NCI-H774 (cell line): ENCODE data around the gene PCED1A.

Experiments
- DNase-seq: peaks from one replicate; lab custom pipeline; 2025; lab: John Stamatoyannopoulos, UW

PCED1A gene

GRCh38 chr20:2804041-2804828, 36.2 kb downstream of the PCED1A start:
- no peak for DNase-seq

GRCh38 chr20:2801286-2801728, 39.1 kb downstream of the PCED1A start:
- DNase-seq: no peak

GRCh38 chr20:2800521-2801285, 39.8 kb downstream of the PCED1A start, which contains the start of gene CPXM1:
Gene CPXM1, minus strand, starts transcription at chr20:2800627. Its CDS starts 55 bp downstream, at chr20:2800572.
- no peak for DNase-seq

DNA sequence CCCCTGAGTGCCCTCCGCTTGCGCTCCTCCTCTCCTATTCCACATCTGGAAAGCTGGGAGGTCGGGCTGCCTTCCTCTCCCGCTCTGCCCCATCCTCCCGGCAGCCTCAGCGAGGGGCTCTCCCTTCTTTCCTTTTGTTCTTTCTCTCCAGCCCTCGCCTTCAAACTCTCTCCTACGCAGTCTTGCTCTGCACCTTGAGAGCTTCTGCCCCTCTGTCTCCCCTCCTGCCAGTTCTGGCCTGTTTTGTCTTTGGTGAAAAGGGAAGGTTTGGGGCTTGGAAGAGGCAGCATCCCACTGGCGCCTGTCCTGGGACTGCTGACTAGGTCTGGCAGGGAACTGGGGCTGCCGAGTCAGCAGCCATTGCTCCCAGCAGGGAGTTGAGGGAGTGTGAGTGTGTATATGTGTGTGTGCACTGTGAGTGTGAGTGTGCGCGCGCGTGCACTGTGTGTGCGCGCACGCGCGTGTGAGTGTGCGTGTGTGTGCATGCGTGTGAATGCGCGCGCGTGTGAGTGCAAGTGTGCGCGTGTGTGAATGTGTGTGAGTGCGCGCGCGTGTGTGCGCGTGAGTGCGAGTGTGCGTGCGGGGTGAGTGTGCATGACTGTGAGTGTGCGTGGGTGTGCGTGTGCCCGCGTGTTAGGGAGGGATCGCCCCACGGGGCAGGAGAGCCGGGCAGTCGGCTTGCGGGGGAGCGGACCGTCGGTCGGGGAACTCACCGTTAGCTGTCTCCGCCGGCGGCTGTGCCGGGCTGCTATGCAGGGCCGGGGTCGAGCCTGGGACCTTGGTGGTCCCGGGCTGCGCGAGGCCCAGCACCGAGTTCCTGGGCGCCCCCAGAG, 40.6 kb downstream of the PCED1A start:
- no peak for DNase-seq

DNA sequence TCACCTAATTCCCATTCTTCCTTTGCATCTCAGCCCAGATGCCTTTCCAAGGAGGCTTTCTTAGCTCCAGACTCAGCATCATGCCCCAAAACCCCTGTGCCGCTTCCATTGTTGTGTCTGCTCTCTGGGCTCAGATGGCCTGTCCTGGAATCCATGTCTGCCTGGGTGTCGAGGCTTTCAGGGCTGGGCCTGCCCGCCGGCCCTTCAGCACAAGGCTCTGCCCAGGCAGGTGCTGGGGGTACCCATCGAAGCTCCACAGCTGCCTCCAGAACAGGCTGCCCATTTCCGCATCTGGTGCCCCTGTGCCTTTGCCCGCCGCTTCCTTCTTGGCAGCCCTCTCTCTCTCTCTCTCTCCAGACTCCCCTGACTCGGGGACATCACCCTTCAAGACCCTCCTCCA, 41.2 kb downstream of the PCED1A start:
- no peak for DNase-seq

DNA sequence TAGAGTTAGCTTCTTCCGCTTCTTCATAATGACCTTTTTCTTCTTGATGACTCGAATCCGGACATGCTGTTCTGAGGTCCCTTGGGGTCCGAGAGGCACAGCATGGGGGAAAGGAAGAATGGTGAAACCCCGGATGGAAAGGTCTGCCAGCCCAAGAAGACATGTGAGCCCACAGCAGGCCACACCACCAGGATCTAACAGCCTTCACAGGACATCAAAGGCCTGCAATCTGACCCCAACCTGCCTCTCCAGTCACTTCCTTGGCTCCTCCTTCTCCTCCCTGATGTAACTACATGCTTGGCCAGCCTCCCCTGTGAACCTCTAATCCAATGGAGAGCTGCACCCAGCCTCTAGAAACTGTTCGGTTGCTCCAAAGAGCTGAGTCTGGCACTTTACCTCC, 41.6 kb downstream of the PCED1A start:
- DNase-seq: no peak

- no peak for DNase-seq
Measured at GRCh38 chr20:2798095-2798805, 42.2 kb downstream of the PCED1A start.

GRCh38 chr20:2797136-2797983, 43.1 kb downstream of the PCED1A start:
- no peak for DNase-seq

DNA sequence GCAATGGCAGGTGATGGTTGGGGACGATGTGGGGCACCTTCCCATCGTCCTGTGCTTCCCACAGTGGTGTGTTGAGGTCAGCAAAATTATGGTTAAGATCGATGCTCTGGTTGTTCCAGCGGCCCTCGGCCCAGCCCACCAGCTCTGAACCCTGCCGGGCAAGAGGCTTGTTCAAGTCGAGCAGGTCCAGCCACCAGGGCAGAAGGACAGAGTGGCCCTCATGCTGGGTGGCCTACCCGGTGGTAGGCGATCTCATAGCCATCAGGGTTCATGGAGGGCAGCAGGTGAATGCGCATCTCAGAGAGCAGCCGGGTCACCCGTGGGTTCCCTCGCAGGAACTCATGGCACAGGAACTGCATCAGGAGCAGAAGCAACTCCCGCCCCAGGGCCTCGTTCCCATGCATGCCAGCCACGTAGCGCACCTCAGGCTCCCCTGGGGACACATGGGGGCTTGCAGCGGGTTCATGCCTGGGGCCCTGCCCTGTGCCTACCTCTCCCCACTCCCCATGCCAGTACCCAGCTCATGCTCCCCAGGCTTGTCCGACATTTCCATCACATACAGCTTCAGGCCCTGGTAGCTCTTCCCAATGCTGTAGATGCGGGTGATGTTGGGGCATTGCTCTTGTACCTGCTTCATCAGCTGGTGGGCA, 44.3 kb downstream of the PCED1A start:
- no peak for DNase-seq

DNA sequence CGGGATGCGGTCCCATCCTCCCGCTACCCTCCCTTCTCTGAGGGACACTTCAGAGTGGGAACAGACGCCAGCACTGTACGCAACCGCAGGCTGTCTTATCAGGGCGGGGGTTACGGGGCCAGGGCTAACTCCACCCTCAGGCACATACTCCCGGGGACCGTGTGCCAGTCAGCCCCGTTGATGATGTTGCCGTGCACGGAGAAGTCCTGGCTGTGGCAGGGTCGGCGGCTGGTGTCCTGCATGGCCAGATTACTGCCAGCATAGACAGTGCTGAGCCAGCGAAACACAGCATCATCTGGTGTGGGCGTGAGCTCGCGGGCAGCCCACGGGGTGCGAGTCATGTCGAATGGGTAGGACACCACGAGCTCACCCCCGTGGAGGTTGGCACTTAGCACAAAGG, 45.0 kb downstream of the PCED1A start:
- no peak for DNase-seq

DNA sequence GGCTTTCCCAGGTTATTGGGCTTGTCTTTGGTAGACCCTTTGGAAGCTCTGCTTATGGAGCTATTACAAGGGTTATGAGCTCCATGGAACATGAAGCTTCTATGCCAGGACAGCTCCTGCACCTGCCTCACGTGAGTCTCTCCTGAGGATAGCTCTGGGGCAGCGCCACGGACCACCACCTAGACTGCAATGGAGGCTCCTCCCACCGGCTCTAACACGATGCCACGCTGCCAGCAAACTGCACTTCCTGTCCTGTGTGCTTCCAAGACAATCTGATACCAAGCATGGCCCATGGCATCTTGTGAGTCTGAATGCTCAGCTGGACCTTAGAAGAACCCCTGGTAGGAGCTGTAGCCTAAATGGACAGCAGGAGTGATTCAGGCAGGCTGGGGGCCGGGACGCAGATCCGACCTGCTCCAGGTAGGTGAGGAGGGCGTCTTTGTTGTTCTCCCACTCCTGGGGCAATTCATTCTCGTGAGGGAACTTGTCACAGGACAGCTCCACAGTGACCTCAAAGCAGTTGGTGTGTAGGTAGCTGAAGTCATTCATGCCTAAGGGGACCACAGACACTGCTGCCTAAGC, 45.5 kb downstream of the PCED1A start:
- DNase-seq: no peak

- no peak for DNase-seq
Measured at GRCh38 chr20:2794202-2794748, 46.2 kb downstream of the PCED1A start.

- no peak for DNase-seq
Measured at GRCh38 chr20:2793471-2793870, 47.0 kb downstream of the PCED1A start.
